Measurements from ENCODE around the gene SNCB. TPM values are rescaled to one million over a fixed set of nuclear protein-coding genes. Genes with fewer than 3 reads are reported as not detected.

The SNCB gene
- total RNA-seq, 1 experiment from 2014 or later = 2.1 TPM

GRCh38 chr5:176596069-176596644 is 34.2 kb downstream of the SNCB start:
- H3K27me3 ChIP-seq (ENCODE audit: low read length) = no peaks in the 10 kb centered on the region
- no peaks in the 10 kb centered on the region for H3K4me1 ChIP-seq (ENCODE audit: insufficient read depth, low read length)
- no peak overlapping the region for H3K4me3 ChIP-seq (ENCODE audit: low read length)
- no peak overlapping the region for H3K27ac ChIP-seq (ENCODE audit: low read length)
- H3K4me2 ChIP-seq (ENCODE audit: low read length) = no peak overlapping the region
- ChIA-PET POLR2A (ENCODE audit: unreplicated experiment) (no interaction called here), CTCF (no interaction called here)
- H3K36me3 ChIP-seq (ENCODE audit: low read depth, low read length) = no peaks in the 10 kb centered on the region
- intact Hi-C loops (cut with micrococcal nuclease) = no loop called here
- no peaks in the 10 kb centered on the region for H3K79me2 ChIP-seq (ENCODE audit: low read length)
- no peak overlapping the region for H2AFZ ChIP-seq (ENCODE audit: low read length)
- no peaks in the 10 kb centered on the region for H3F3A ChIP-seq (ENCODE audit: low read length, unreplicated experiment)
- ATAC-seq (no peak), DNase-seq (no peak)
- no peaks in the 10 kb centered on the region for H4K20me1 ChIP-seq (ENCODE audit: low read length)
- TF ChIP-seq CTCF (conservative IDR thresholded peaks at IDR 0.05; ENCODE audit: low read depth, low read length) = no peak
- TF ChIP-seq EZH2phosphoT487 (IDR thresholded peaks at IDR 0.05; ENCODE audit: borderline replicate concordance, low read length) = no peak
- no peak for TF ChIP-seq EZH2 (IDR thresholded peaks at IDR 0.05; ENCODE audit: low read length, unreplicated experiment)
- no peak overlapping the region for H3K9ac ChIP-seq (ENCODE audit: low read length)
- BruUV-seq (replicated peaks) = no TSS peak
- H3K9me3 ChIP-seq (ENCODE audit: low read length) = no peaks in the 10 kb centered on the region
- no peaks in the 10 kb centered on the region for H3K9me2 ChIP-seq (replicated peaks; ENCODE audit: low read length)

DNA sequence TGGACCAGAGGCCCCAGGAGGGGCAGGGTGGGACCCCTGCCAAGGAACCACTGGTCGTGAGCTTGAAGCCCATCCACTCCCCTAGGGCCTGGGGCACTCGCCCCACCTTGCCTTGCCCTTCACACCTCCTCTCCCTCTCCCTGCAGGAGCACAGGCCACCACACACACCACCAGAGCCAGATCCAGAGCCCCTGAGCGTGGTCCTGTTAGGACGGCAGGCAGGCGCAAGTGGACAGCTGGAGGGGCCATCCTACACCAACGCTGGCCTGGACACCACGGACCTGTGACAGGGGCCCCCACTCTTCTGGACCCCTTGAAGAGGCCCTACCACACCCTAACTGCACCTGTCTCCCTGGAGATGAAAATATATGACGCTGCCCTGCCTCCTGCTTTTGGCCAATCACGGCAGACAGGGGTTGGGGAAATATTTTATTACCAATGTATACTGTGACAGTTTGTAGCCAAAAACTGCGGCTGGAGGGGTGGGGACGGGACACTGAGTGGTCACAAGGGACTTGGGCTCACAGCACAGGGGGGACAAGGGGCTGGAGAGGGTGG is 34.9 kb downstream of the SNCB start:
- Histone ChIP-seq H3K27me3 (ENCODE audit: low read length) (no peaks in the 10 kb centered on the region), H3K36me3 (ENCODE audit: low read depth, low read length) (no peaks in the 10 kb centered on the region), H3K4me1 (ENCODE audit: insufficient read depth, low read length) (no peaks in the 10 kb centered on the region), H3K9me3 (ENCODE audit: low read length) (no peaks in the 10 kb centered on the region), H3K4me2 (ENCODE audit: low read length) (no peak overlapping the region), H3K27ac (ENCODE audit: low read length) (no peak overlapping the region), H4K20me1 (ENCODE audit: low read length) (no peaks in the 10 kb centered on the region), H3K4me3 (ENCODE audit: low read length) (no peak overlapping the region), H3K79me2 (ENCODE audit: low read length) (no peaks in the 10 kb centered on the region), H2AFZ (ENCODE audit: low read length) (no peak overlapping the region), H3K9ac (ENCODE audit: low read length) (no peak overlapping the region), H3K9me2 (replicated peaks; ENCODE audit: low read length) (no peaks in the 10 kb centered on the region), H3F3A (ENCODE audit: low read length, unreplicated experiment) (no peaks in the 10 kb centered on the region)
- intact Hi-C loops (cut with micrococcal nuclease) = no loop called here
- no TSS peak for BruUV-seq (replicated peaks)
- ChIA-PET POLR2A (ENCODE audit: unreplicated experiment) (no interaction called here), CTCF (interaction anchor here (0.6 kb wide), 1 partner anchor 18 kb away, joined by 4 read pairs; no protein-coding TSS in a partner anchor)
- DNase-seq = no peak
- no peak for ATAC-seq
- TF ChIP-seq EZH2 (IDR thresholded peaks at IDR 0.05; ENCODE audit: low read length, unreplicated experiment) (no peak), EZH2phosphoT487 (IDR thresholded peaks at IDR 0.05; ENCODE audit: borderline replicate concordance, low read length) (no peak), CTCF (conservative IDR thresholded peaks at IDR 0.05; ENCODE audit: low read depth, low read length) (no peak)

DNA sequence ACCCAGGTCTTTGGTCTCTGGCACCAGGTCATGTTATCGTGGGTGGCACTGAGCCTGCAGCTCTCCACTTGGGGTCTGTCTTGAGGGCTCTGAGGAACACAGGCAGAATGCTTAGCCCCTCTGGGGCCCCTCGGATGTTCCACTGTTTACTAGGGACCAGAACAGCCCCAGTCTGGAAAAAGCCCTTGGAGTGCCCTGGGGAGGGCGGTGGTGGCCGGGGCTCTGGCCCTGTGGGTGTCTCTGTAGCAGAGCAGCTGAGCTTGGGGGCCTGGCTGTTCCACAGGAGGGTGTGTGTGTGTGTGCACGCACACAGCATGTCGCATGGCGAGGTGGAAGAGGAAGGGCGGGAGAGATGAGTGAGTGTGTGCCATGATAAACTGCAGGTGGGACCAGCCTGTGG is 35.8 kb downstream of the SNCB start:
- no peaks in the 10 kb centered on the region for H3K4me1 ChIP-seq (ENCODE audit: insufficient read depth, low read length)
- POLR2A ChIA-PET (ENCODE audit: unreplicated experiment) = no interaction called here
- ATAC-seq (no peak), DNase-seq (no peak)
- no peaks in the 10 kb centered on the region for H3K79me2 ChIP-seq (ENCODE audit: low read length)
- CTCF ChIA-PET = no interaction called here
- H3K9me2 ChIP-seq (replicated peaks; ENCODE audit: low read length) = no peaks in the 10 kb centered on the region
- H3K9me3 ChIP-seq (ENCODE audit: low read length) = no peaks in the 10 kb centered on the region
- no peak overlapping the region for H3K4me3 ChIP-seq (ENCODE audit: low read length)
- H3F3A ChIP-seq (ENCODE audit: low read length, unreplicated experiment) = no peaks in the 10 kb centered on the region
- no peaks in the 10 kb centered on the region for H3K36me3 ChIP-seq (ENCODE audit: low read depth, low read length)
- no peaks in the 10 kb centered on the region for H3K27me3 ChIP-seq (ENCODE audit: low read length)
- no peak overlapping the region for H3K9ac ChIP-seq (ENCODE audit: low read length)
- no TSS peak for BruUV-seq (replicated peaks)
- intact Hi-C loops (cut with micrococcal nuclease) = no loop called here
- TF ChIP-seq EZH2 (IDR thresholded peaks at IDR 0.05; ENCODE audit: low read length, unreplicated experiment) (no peak), EZH2phosphoT487 (IDR thresholded peaks at IDR 0.05; ENCODE audit: borderline replicate concordance, low read length) (no peak), CTCF (conservative IDR thresholded peaks at IDR 0.05; ENCODE audit: low read depth, low read length) (no peak)
- H4K20me1 ChIP-seq (ENCODE audit: low read length) = no peaks in the 10 kb centered on the region
- H3K4me2 ChIP-seq (ENCODE audit: low read length) = no peak overlapping the region
- H2AFZ ChIP-seq (ENCODE audit: low read length) = no peak overlapping the region
- no peak overlapping the region for H3K27ac ChIP-seq (ENCODE audit: low read length)

All from PC-3 (cell line).